NCI-H526 (cell line): Measurements from ENCODE around the gene BRAF.
"Not testable (repeated sequence)": the region's sequence is repeated elsewhere in the genome, so short reads cannot be mapped to it uniquely, and the experiment has no call there.

Source experiments
- DNase-seq, 2 experiments: peaks; one replicate each; lab custom pipeline; 2025; lab: John Stamatoyannopoulos, UW

BRAF gene

DNA sequence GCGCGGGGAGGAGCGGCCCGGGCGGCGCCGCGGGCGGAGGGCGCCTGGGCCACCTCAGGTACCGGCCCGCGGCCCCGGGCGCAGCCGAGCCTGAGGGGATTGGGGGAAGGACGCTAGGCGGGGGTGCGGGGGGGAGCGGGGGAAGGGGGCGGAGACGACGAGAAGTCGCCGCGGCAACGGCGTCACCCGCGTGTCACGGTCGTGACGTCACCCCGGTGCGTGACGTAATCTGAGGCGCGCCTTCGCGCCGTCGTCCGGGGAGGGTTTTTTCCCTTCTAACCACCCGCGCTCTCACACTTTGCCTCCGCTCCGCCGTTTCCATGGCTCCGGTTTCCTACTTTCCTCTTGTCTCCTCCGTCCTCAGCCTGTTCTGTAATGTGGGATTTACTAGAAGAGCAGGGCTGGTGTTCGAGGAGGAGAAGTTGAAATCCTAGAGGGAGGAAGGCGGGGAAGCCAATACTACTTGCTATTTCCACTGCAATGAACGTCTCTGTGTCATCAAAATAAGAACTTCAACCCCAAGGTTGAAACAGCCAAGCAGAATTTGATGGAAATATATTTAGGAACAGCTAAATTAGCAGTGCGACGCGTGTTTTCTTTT lies at the start of gene BRAF:
TSS of gene BRAF (minus strand) at position 109 of the 601 bp plus-strand sequence. CDS start 226 bp downstream, outside the sequence.
- DNase-seq, result peak; percentile 78 to 93

GRCh38 chr7:140972876-140973829 lies 48.4 kb upstream of the BRAF start:
- peak in 1 of 2 experiments; percentile 26 for DNase-seq

- no peak for DNase-seq
Observed at GRCh38 chr7:140972344-140972743, 47.6 kb upstream of the BRAF start.

GRCh38 chr7:140967438-140967837 lies 42.7 kb upstream of the BRAF start:
- DNase-seq, result no peak

DNA sequence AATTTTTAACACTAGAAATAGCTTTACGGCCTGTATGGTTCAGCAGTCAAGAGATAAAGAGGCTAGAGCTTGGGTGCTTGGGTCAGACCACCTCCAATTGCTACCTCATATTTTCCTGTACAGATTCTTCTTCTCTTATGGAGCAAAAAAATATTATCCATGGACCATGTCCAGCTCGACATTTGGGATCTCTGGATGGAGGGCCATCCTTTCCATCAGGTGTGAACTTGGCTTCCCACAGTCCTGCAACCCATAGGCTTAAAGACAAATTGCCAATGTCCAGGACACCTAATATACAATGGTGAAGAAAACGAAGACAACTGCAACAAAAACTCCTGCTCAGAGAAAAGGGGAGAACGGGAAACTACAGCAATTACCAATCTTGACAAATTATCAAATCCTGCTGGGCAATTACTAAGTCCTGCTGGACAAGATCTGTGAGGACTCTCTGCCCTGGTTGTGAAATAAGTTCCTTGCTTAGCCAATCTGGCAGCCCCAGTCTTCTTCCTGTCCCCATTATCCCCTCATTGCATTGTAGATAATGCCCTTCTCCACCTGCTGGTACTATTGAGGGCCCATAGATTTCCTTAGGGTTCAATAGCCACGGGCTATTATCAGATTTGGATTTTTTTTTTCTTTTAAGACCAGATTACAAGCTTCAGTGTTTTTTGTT lies 42.0 kb upstream of the BRAF start:
- DNase-seq, result no peak

DNA sequence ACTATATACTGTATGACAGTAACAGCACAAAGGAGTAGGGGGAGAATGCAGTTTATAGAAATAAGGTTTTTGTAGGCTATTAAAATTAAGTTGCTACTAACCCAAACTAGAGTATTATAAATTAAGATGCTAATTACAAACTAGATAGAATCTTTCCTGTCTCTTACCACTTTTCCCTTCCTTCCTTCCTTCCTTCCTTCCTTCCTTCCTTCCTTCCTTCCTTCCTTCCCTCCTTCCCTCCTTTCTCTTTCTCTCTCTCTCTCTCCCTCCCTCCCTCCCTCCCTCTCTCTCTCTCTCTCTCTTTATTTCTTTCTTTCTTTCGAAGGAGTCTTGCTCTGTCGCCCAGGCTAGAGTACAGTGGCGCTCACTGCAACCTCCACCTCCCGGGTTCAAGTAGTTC lies 36.4 kb upstream of the BRAF start:
- no peak for DNase-seq

- DNase-seq, result not testable (repeated sequence)
Observed at GRCh38 chr7:140956997-140957396, 32.3 kb upstream of the BRAF start.

GRCh38 chr7:140945940-140946339 lies 21.2 kb upstream of the BRAF start:
- no peak for DNase-seq

- DNase-seq, result not testable (repeated sequence)
Observed at GRCh38 chr7:140942242-140942641, 17.5 kb upstream of the BRAF start.

DNA sequence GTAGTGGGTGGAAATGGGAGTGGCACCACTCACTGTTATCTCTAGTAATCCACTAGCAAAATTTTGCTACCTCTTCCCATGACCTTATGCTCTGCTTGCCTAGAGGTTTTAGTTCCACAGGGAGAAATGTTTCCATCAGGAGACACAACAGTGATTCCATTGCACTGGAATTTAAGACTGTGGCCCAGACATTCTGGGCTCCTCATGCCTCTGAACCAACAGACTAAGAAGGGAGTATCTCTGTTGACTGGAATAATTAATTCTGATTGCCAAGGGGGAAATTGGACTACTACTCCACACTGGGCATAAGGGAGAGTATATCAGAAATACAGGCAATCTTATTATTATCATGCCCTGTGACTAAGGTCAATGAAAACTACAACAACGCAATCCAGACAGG lies 16.2 kb upstream of the BRAF start:
- DNase-seq, result no peak

- DNase-seq, result no peak
Observed at GRCh38 chr7:140937702-140938264, 13.1 kb upstream of the BRAF start.

- no peak for DNase-seq
Observed at GRCh38 chr7:140928491-140929309, 4.0 kb upstream of the BRAF start.

GRCh38 chr7:140927945-140928344 lies 3.2 kb upstream of the BRAF start:
- DNase-seq, result not testable (repeated sequence)

GRCh38 chr7:140927351-140927750 lies 2.6 kb upstream of the BRAF start:
- no peak for DNase-seq

GRCh38 chr7:140926021-140926817 lies 1.5 kb upstream of the BRAF start:
- no peak for DNase-seq

DNA sequence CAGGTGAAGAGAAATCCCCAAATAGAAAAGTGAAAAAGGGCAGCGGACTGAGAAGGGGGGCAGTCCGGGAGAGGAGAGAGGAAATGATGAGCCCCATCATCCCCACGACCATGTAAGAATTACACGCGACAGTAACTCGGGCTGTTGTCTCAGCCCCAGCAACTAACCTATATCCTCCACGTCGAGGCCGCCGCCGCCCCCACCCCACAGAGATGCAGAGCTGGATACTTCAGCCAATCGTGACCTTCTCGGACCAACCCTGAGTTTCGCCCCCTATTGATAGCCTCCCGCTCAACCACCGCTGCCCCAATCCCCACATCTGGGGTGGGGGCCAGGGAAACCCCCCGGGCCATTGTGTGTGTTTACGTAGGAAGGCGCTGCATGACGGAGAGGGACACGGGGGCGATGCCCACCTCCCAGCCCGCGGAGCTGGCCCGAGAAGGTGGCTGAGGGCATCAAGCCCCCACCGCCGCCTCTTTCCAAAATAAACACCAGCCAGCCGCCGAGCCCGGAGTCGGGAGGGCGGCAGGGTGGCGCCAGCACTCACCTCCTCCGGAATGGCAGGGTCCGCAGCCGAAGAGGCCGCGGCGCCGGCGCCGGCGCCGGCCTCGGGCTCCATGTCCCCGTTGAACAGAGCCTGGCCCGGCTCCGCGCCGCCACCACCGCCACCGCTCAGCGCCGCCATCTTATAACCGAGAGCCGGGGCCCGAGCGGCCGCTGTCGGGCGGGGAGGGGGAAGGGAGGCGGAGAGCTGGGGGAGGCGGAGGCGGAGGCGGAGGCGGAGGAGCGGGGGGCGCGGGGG lies 509 bp downstream of the BRAF start:
- DNase-seq, result peak; percentile 70 to 92

- peak; percentile 36 to 66 for DNase-seq
Observed at GRCh38 chr7:140923358-140924006, 1.2 kb downstream of the BRAF start.

DNA sequence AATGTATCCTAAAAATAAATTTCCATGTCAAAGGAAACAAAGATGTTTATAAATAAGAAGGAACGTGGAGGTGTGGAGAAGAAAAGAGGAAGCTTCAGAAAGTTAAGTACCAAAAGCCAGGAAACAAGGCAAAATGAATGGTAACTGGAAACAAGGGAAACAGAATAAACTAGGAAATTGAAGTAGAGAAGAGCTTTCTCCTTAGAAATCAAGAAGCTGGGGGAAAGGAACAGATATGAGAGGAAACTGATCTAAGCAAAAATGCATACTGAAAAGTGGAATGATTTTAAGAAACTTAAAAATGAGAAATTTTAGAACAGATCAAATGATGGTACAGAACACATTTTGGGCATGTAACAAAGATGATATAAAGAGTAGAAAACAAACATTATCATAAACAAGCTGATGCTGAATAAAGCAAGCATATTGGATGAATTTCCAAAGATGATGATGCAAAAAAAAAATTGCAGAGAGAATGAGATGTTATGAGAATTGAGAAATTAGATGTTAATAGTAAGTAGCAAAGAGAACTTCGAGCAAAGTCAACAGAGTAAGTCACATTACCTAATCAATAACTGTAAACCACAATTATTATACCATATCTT lies 1.9 kb downstream of the BRAF start:
- DNase-seq, result no peak

DNA sequence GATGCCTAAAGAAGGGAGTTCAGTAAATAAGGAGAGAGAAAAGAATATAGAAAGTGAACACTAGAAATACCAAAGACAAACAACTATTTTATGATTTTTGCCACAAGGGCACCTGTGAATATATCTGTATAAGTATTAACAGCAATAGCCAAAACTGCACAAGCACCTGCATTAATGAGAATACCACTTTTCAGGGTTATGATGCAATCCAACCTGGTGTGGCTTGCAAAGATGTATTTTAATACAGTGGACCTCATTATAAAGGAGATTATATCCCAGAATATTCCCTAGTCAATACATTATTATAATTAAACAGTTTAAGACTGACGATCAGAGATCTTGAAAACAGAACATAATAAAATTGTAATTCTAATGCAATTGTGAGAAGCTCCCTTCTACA lies 4.0 kb downstream of the BRAF start:
- DNase-seq, result no peak
